Measurements from ENCODE around the gene SLC5A9.
"Not testable (repeated sequence)": the region's sequence is repeated elsewhere in the genome, so short reads cannot be mapped to it uniquely, and the experiment has no call there.

SLC5A9 gene

GRCh38 chr1:48242141-48242736 is 19.7 kb downstream of the SLC5A9 start:
- TF ChIP-seq POLR2A (IDR thresholded peaks at IDR 0.05; ENCODE audit: low read depth, low read length) = no peak
- FAIRE-seq (no peak), DNase-seq (ENCODE audit: insufficient read length, low spot score) (no peak)

GRCh38 chr1:48245106-48245505 is 22.6 kb downstream of the SLC5A9 start:
- no peak for FAIRE-seq
- no peak for TF ChIP-seq POLR2A (IDR thresholded peaks at IDR 0.05; ENCODE audit: low read depth, low read length)
- no peak for DNase-seq (ENCODE audit: insufficient read length, low spot score)

- no peak for TF ChIP-seq POLR2A (IDR thresholded peaks at IDR 0.05; ENCODE audit: low read depth, low read length)
- DNase-seq (ENCODE audit: insufficient read length, low spot score) (no peak), FAIRE-seq (no peak)
Measured at GRCh38 chr1:48246727-48247126, 24.2 kb downstream of the SLC5A9 start.

- FAIRE-seq = no peak
Measured at GRCh38 chr1:48248356-48248755, 25.8 kb downstream of the SLC5A9 start.

GRCh38 chr1:48249868-48250267 is 27.4 kb downstream of the SLC5A9 start:
- no peak for DNase-seq (ENCODE audit: insufficient read length, low spot score)
- FAIRE-seq = no peak
- no peak for TF ChIP-seq POLR2A (IDR thresholded peaks at IDR 0.05; ENCODE audit: low read depth, low read length)

More at GRCh38 chr1:48248356-48248755, 25.8 kb downstream of the SLC5A9 start:
- TF ChIP-seq POLR2A (IDR thresholded peaks at IDR 0.05; ENCODE audit: low read depth, low read length) = no peak
- no peak for DNase-seq (ENCODE audit: insufficient read length, low spot score)

GRCh38 chr1:48250572-48250971 is 28.1 kb downstream of the SLC5A9 start:
- DNase-seq (ENCODE audit: insufficient read length, low spot score) (no peak), FAIRE-seq (no peak)
- TF ChIP-seq POLR2A (IDR thresholded peaks at IDR 0.05; ENCODE audit: low read depth, low read length) = no peak

- no peak for FAIRE-seq
- DNase-seq (ENCODE audit: insufficient read length, low spot score) = no peak
- TF ChIP-seq POLR2A (IDR thresholded peaks at IDR 0.05; ENCODE audit: low read depth, low read length) = no peak
Measured at GRCh38 chr1:48251323-48251722, 28.8 kb downstream of the SLC5A9 start.

- no peak for DNase-seq (ENCODE audit: insufficient read length, low spot score)
- no peak for FAIRE-seq
- no peak for TF ChIP-seq POLR2A (IDR thresholded peaks at IDR 0.05; ENCODE audit: low read depth, low read length)
Measured at GRCh38 chr1:48251821-48252220, 29.3 kb downstream of the SLC5A9 start.

- no peak for TF ChIP-seq POLR2A (IDR thresholded peaks at IDR 0.05; ENCODE audit: low read depth, low read length)
- no peak for DNase-seq (ENCODE audit: insufficient read length, low spot score)
- FAIRE-seq = no peak
Measured at GRCh38 chr1:48254254-48254653, 31.7 kb downstream of the SLC5A9 start.

GRCh38 chr1:48258106-48258505 is 35.6 kb downstream of the SLC5A9 start:
- no peak for DNase-seq (ENCODE audit: insufficient read length, low spot score)
- FAIRE-seq = no peak
- TF ChIP-seq POLR2A (IDR thresholded peaks at IDR 0.05; ENCODE audit: low read depth, low read length) = no peak

- no peak for TF ChIP-seq POLR2A (IDR thresholded peaks at IDR 0.05; ENCODE audit: low read depth, low read length)
- FAIRE-seq = no peak
- DNase-seq (ENCODE audit: insufficient read length, low spot score) = no peak
Measured at GRCh38 chr1:48261881-48262400, 39.4 kb downstream of the SLC5A9 start.

- DNase-seq (ENCODE audit: insufficient read length, low spot score) (no peak), FAIRE-seq (no peak)
- no peak for TF ChIP-seq POLR2A (IDR thresholded peaks at IDR 0.05; ENCODE audit: low read depth, low read length)
Measured at GRCh38 chr1:48263041-48263440, 40.5 kb downstream of the SLC5A9 start.

GRCh38 chr1:48266576-48266975 is 44.1 kb downstream of the SLC5A9 start:
- no peak for TF ChIP-seq POLR2A (IDR thresholded peaks at IDR 0.05; ENCODE audit: low read depth, low read length)
- no peak for DNase-seq (ENCODE audit: insufficient read length, low spot score)
- no peak for FAIRE-seq

- DNase-seq (ENCODE audit: insufficient read length, low spot score); FAIRE-seq: not testable (repeated sequence)
Measured at GRCh38 chr1:48277437-48277836, 54.9 kb downstream of the SLC5A9 start.

- not testable (repeated sequence) for FAIRE-seq; DNase-seq (ENCODE audit: insufficient read length, low spot score)
Measured at GRCh38 chr1:48282329-48282728, 59.8 kb downstream of the SLC5A9 start.

- DNase-seq (ENCODE audit: insufficient read length, low spot score); FAIRE-seq: not testable (repeated sequence)
Measured at GRCh38 chr1:48284696-48285420, 62.3 kb downstream of the SLC5A9 start.

Data from H54 (cell line).